ENCODE results near the gene CDC25C. TPM values are rescaled to one million over a fixed set of nuclear protein-coding genes. Genes with fewer than 3 reads are reported as not detected.

CDC25C gene
- total and polyA plus RNA-seq, 2 of the 4 experiments (the other 2 are of a cell fraction) = 7.3 to 8.2 TPM

DNA sequence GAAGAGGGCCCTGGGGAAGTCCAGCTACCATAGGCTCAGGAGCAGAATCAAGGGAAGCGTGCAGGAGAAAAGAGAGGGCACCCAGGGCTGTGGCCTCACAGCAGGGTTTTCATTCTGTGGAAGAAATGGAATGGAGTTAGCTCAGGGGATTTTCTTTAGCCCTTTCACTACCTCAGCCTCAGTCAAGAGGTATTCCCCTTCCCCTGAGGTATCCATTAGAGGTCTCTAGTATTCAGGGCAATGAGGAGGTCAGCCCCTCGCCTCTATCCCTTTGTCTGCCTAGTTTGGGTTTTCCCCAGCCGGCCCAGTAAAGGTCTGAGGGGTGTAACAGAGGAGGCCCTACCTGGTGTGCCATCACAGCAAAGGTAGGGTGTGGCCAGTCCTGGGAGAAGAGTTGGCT, 78.7 kb downstream of the CDC25C start:
- no peak overlapping the region for H3K4me3 ChIP-seq (ENCODE audit: insufficient read depth, low read depth, low read length)
- no CpG with 5 or more reads among the region's 3 CpGs for WGBS, 2 experiments (ENCODE audit: extremely low coverage in 2 of 2, insufficient read length in 1 of 2)
- TF ChIP-seq CTCF (conservative IDR thresholded peaks at IDR 0.05; ENCODE audit: low read depth, low read length) (no peak), MXI1 (IDR thresholded peaks at IDR 0.05; ENCODE audit: borderline replicate concordance, low read depth, low read length) (no peak), USF2 (IDR thresholded peaks at IDR 0.05; ENCODE audit: low read depth, low read length) (no peak), RAD21 (IDR thresholded peaks at IDR 0.05; ENCODE audit: low read length) (no peak), MAFK (IDR thresholded peaks at IDR 0.05; ENCODE audit: low read depth, low read length) (no peak), RCOR1 (IDR thresholded peaks at IDR 0.05; ENCODE audit: insufficient replicate concordance, low read length) (no peak), NFE2L2 (IDR thresholded peaks at IDR 0.05; ENCODE audit: low read depth, low read length) (no peak), CEBPB (IDR thresholded peaks at IDR 0.05; ENCODE audit: low read depth, low read length) (no peak), CHD1 (IDR thresholded peaks at IDR 0.05; ENCODE audit: low read depth, low read length) (no peak), BHLHE40 (IDR thresholded peaks at IDR 0.05; ENCODE audit: low read depth, low read length) (no peak), FOS (IDR thresholded peaks at IDR 0.05; ENCODE audit: low read depth, low read length) (no peak), POLR2A (IDR thresholded peaks at IDR 0.05; ENCODE audit: low read depth, low read length) (no peak), MAZ (IDR thresholded peaks at IDR 0.05; ENCODE audit: borderline replicate concordance, low read depth, low read length) (no peak)
- TF ChIP-seq, protein P1, sequence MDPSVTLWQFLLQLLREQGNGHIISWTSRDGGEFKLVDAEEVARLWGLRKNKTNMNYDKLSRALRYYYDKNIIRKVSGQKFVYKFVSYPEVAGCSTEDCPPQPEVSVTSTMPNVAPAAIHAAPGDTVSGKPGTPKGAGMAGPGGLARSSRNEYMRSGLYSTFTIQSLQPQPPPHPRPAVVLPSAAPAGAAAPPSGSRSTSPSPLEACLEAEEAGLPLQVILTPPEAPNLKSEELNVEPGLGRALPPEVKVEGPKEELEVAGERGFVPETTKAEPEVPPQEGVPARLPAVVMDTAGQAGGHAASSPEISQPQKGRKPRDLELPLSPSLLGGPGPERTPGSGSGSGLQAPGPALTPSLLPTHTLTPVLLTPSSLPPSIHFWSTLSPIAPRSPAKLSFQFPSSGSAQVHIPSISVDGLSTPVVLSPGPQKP (IDR thresholded peaks at IDR 0.05; ENCODE audit: borderline replicate concordance, low read depth, low read length) = no peak
- DNase-seq = no peak
- H2BK15ac ChIP-seq (ENCODE audit: low read depth, low read length) = no peak overlapping the region
- H2AFZ ChIP-seq (replicated peaks; ENCODE audit: low read length, poor library complexity) = no peak overlapping the region
- H3K9me3 ChIP-seq (ENCODE audit: control insufficient read depth, insufficient read depth, low read length) = peaks cover 2% of the 10 kb centered on the region; the same call in 1 of the 2 replicates
- no peak overlapping the region for H2AK9ac ChIP-seq (replicated peaks; ENCODE audit: low read depth, low read length, poor library complexity)
- H3K4ac ChIP-seq (ENCODE audit: low read depth, low read length) = no peak overlapping the region
- H3K56ac ChIP-seq (ENCODE audit: extremely low read depth, insufficient read depth, low read length) = no peak overlapping the region
- intact Hi-C loops (cut with micrococcal nuclease) (no loop called here), in situ Hi-C loops (cut with MboI; ENCODE audit: low sequenced_read_pairs) (no loop called here), dilution Hi-C loops (cut with HindIII; ENCODE audit: low sequenced_read_pairs, unreplicated experiment) (no loop called here)
- no peak overlapping the region for H3K23ac ChIP-seq (ENCODE audit: low read depth, low read length)
- H4K8ac ChIP-seq (ENCODE audit: low read depth in 2 of 2, low read length in 2 of 2) = no peak overlapping the region
- no peak overlapping the region for H3K4me2 ChIP-seq (ENCODE audit: low read depth, low read length)
- H4K91ac ChIP-seq (ENCODE audit: insufficient read depth, low read depth, low read length) = no peak overlapping the region
- H3K9ac ChIP-seq (ENCODE audit: low read depth, low read length) = no peak overlapping the region
- no peak overlapping the region for H2BK20ac ChIP-seq (ENCODE audit: low read depth, low read length)
- H3K27ac ChIP-seq (ENCODE audit: insufficient read depth, low read length) = no peak overlapping the region
- no peaks in the 10 kb centered on the region for H3K9me1 ChIP-seq (ENCODE audit: insufficient read depth, low read length)
- no peaks in the 10 kb centered on the region for H4K20me1 ChIP-seq (ENCODE audit: insufficient read depth, low read length)
- CTCF ChIA-PET = no interaction called here
- peaks cover 31% of the 10 kb centered on the region for H3K27me3 ChIP-seq (ENCODE audit: control insufficient read depth, insufficient read depth, low read length)
- no peak for ATAC-seq (ENCODE audit: low read depth)
- H3K14ac ChIP-seq (replicated peaks; ENCODE audit: low read depth, low read length) = no peak overlapping the region
- no peak overlapping the region for H2AK5ac ChIP-seq (ENCODE audit: low read depth, low read length)
- H4K5ac ChIP-seq (ENCODE audit: low read depth, low read length) = no peak overlapping the region
- no peak overlapping the region for H2BK120ac ChIP-seq (ENCODE audit: low read depth, low read length)
- no peaks in the 10 kb centered on the region for H3K79me1 ChIP-seq (ENCODE audit: low read depth in 1 of 2, low read length in 2 of 2)
- no peaks in the 10 kb centered on the region for H3K4me1 ChIP-seq (ENCODE audit: control insufficient read depth, insufficient read depth, low read length)
- no TSS peak for BruUV-seq (replicated peaks)
- H3K18ac ChIP-seq (ENCODE audit: low read depth, low read length) = no peak overlapping the region
- no peaks in the 10 kb centered on the region for H3K36me3 ChIP-seq (ENCODE audit: control insufficient read depth, insufficient read depth, low read length)
- POLR2A ChIA-PET (ENCODE audit: unreplicated experiment) = no interaction called here
- H2BK5ac ChIP-seq (ENCODE audit: low read depth, low read length, poor library complexity, severe bottlenecking) = no peak overlapping the region

Data from IMR-90 (cell line).